Stimulated activated CD4-positive, alpha-beta T cell treated with anti-CD3 and anti-CD28 coated beads, Interleukin-4, amount 100 ng/mL, for 48 hours (primary cell): ENCODE measurements around the gene UNC13D.

Experiments
- DNase-seq, 2 donors: peaks; one replicate each; pipeline ENCODE4 v3.0.0-alpha.2; 2020; ENCODE audit warnings: low read depth in 2 of 2

Gene UNC13D

GRCh38 chr17:75834279-75834920 lies 9.8 kb downstream of the UNC13D start:
- no peak for DNase-seq

GRCh38 chr17:75832652-75833400 lies 11.4 kb downstream of the UNC13D start:
- DNase-seq = no peak

GRCh38 chr17:75832164-75832651 lies 12.0 kb downstream of the UNC13D start:
- DNase-seq = peak in 1 of 2 donors; percentile 26

DNA sequence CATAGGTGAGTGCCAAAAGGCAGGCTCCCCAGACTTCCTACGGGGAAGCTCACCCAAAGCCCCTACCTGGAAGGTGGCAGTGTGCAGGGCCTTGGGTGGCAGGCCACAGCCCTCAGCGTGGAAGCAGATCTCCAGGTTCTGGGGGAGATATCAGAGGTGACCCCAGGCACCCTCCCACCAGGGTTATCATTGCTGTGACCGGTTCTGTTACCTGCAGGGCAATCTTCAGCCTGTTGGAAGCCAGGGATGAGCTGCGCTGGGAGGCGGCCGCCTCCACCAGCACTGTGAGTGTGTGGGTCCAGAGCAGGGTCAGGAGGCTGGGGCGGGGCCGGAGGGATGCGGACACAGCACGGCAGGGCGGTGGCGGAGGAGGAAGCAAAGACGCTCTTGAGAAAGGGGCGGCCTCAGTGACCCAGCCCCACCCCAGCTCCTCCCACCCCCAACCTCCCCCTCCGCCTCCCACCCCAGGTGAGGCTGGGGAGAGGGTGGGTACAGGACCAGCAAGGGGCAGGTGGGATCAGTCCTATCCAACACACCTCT lies 13.1 kb downstream of the UNC13D start:
- DNase-seq = no peak

GRCh38 chr17:75830164-75831031 lies 13.8 kb downstream of the UNC13D start:
- peak in 1 of 2 donors; percentile 12 for DNase-seq

DNA sequence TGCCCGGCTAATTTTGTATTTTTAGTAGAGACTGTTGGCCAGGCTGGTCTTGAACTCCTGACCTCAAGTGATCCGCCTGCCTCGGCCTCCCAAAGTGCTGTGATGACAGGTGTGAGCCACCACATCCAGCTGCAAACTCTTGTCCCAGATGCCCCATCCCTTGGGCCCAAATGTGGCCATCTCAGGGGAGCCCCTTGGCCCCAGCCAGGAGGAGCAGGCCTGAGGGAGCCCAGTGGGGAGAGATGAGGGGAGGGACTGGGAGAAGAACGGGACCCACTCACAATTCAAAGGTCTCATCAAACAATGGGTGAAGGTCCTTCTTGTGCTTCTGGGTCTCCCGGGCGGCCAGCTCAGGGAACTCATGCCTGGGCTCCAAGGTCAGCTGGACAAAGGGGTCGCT lies 14.5 kb downstream of the UNC13D start:
- no peak for DNase-seq

DNA sequence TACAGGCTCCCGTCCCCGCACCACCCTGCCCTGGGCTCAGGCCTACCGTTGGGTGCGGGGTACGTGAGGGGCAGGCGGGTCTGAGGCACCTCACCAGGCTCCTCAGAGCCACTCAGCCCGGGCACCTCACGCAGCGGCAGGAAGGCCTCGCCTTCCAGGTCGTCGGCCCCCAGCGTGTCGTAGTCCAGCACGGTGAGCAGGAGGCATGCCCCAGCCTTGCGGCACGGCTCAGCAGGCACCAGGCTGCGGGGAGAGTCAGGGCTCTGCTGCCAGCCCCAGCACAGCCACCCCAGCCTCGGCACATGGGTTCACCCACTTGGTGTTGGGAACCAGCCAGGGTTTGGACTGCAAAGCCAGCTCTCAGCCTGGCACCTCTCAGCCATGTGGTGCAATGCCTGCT lies 15.5 kb downstream of the UNC13D start:
- DNase-seq = no peak

GRCh38 chr17:75828076-75828400 lies 16.2 kb downstream of the UNC13D start:
- DNase-seq = no peak

DNA sequence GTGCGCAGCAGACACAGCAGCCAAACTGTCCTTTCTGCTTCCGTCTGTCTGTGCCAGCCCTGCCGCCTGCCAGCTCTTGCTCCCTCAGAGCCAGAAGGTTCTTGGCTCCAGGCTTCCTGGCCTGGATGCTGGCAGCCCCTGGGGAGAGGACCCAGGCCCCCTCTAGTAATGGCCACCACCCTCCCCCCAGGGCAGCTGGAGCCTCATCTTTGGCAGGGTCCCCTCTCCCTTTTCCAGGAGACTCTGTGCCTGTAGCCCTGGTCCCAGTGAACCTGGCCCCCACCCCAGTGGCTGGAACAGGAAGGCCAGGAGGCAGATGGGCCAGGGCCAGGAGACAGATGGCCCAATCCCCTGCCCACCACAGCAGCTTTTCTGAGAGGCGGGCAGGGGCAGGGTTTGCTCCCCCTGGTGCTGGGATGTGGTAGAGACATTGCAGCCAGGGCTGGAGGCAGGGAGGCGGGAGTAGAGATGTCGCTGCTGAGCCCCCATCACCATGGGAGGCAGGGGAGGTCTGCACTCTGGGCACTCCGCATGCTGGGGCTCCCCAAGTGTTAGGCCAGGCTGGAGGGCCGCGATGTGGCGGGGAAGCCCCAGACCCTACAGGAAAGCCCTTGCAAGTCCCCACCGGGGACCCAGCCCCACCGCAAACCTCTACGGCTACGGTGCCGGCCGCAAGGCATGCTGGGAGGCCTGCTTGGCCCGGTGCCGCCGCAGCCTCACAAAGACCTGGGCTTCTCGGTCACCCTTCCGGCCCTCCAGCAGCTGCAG lies 16.7 kb downstream of the UNC13D start:
- peak; percentile 49 for DNase-seq

- no peak for DNase-seq
These were observed 17.5 kb downstream of the UNC13D start for GRCh38 chr17:75826561-75827307.

GRCh38 chr17:75825748-75826370 lies 18.3 kb downstream of the UNC13D start:
- no peak for DNase-seq

GRCh38 chr17:75825149-75825552 lies 19.1 kb downstream of the UNC13D start:
- DNase-seq = no peak

GRCh38 chr17:75824666-75825065 lies 19.5 kb downstream of the UNC13D start:
- no peak for DNase-seq

DNA sequence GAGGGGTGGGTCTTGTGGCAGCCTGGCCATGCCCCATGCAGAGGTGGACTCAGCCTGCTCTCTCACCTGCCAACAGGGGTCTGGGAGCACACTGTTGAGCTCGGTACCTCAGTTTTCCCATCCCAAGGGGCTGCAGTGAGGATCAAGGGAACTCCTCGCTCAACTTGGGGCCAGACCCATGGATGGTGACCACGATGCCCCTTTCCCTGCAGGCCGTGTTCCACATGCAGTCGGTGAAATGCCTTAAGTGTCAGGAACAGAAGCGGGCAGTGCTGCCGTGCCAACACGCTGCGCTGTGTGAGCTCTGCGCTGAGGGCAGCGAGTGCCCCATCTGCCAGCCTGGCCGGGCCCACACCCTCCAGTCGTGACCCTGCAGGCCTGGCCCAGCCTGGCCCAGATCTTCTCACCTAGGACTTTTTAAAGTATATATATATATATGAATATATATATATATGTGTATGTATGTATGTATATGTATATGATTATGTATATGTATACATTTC lies 20.1 kb downstream of the UNC13D start:
- no peak for DNase-seq

DNA sequence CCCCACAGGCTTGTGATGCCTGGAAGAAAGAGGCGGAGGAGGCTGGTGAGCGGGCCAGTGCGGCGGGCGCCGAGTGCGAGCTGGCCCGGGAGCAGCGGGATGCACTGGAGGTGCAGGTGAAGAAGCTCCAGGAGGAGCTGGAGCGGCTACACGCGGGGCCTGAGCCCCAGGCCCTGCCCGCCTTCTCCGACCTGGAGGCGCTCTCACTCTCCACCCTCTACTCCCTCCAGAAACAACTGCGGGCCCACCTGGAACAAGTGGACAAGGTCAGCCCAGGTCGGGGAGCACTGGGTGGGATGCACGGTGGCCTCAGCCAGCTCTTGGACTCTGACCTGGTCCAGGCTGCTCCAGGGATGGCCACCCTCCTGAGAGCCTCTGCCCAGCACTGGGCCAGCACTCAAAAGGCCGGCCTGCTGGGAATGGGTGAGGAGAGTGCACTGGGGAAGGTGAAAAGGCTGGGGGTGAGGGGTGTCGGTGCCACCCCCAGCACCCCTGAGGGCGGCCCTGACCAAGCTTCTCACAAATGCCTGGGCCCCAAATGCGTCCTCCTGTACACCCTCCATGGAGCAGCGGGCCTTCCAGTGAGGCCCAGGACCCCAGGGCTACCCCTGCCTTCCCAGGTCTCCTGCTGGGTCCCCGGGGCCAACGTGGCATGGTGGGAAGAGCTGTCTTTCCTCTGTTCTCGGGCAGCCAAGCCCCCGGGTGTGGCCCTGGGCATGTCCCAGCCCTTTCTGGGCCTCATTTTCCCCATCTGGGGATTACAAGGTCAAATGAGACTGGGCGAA lies 20.8 kb downstream of the UNC13D start:
- DNase-seq = no peak

- DNase-seq = no peak
These were observed 21.4 kb downstream of the UNC13D start for GRCh38 chr17:75822800-75823166.

- no peak for DNase-seq
These were observed 21.9 kb downstream of the UNC13D start for GRCh38 chr17:75822119-75822799.

GRCh38 chr17:75821552-75821951 lies 22.7 kb downstream of the UNC13D start:
- no peak for DNase-seq
